A549 (cell line): ENCODE results near the gene PRICKLE1.

ENCODE experiments used
- CHD4 ChIP-seq: fragments of 200-600 bp; sonication (generic); IDR thresholded peaks from 2 replicates; pipeline ENCODE4 v1.6.1; 2016; ENCODE audit warnings: antibody characterized with exemption, mild to moderate bottlenecking, borderline replicate concordance
- CTCF ChIP-seq: fragments of >200 bp; sonication (Bioruptor Twin); formaldehyde crosslinking; IDR thresholded peaks from 3 replicates; pipeline ENCODE4 v1.5.1; 2016
- ELK1 ChIP-seq: fragments of 150-350 bp; IDR thresholded peaks from 2 replicates; pipeline ENCODE4 v1.6.1; 2014; ENCODE audit warnings: low read depth, mild to moderate bottlenecking, low read length
- FOSL2 ChIP-seq, 2 experiments: fragments of 450-650 bp in 1 of 2; fragments of >200 bp in 1 of 2; sonication (Bioruptor Twin) in 1 of 2; formaldehyde crosslinking; IDR thresholded peaks; 2 replicates each; pipeline versions ENCODE4 v1.5.0 to v1.6.1; 2016 to 2020; ENCODE audit warnings: mild to moderate bottlenecking in 1 of 2, moderate library complexity in 1 of 2
- HEYL ChIP-seq: fragments of 250-450 bp; sonication (Bioruptor Pico); IDR thresholded peaks from 2 replicates; pipeline ENCODE4 v1.8.0; 2021; ENCODE audit warnings: mild to moderate bottlenecking, moderate library complexity
- POLR2A ChIP-seq: IDR thresholded peaks from 2 replicates; pipeline ENCODE4 v1.6.1; 2012; ENCODE audit warnings: mild to moderate bottlenecking, low read length
- RAD21 ChIP-seq, 2 experiments: fragments of >200 bp in 1 of 2; sonication (Bioruptor Twin) in 1 of 2; formaldehyde crosslinking in 1 of 2; IDR thresholded peaks in 1 of 2; conservative IDR thresholded peaks in 1 of 2; 2 replicates in 1 of 2; 3 replicates in 1 of 2; pipeline ENCODE4 v1.6.1; 2012 to 2018; ENCODE audit warnings: inconsistent platforms in 1 of 2
- REST ChIP-seq: fragments of 200-600 bp; sonication (generic); IDR thresholded peaks from 2 replicates; pipeline ENCODE4 v1.6.1; 2016; ENCODE audit warnings: antibody characterized with exemption, mild to moderate bottlenecking, moderate library complexity
- ZNF302 ChIP-seq: fragments of 250-450 bp; sonication (Bioruptor Pico); IDR thresholded peaks from 2 replicates; pipeline ENCODE4 v1.9.0; 2021; ENCODE audit warnings: inconsistent platforms, mild to moderate bottlenecking, moderate library complexity

- TF ChIP-seq CTCF (no peak), REST (no peak), ZNF302 (no peak), HEYL (CRISPR knock-in tag) (no peak), RAD21 (conservative IDR thresholded peaks at IDR 0.05 in 1 of 2, IDR thresholded peaks at IDR 0.05 in 1 of 2) (no peak), POLR2A (no peak), CHD4 (no peak), ELK1 (no peak), FOSL2 (IDR thresholded peaks at IDR 0.05) (no peak), FOSL2 (CRISPR knock-in tag; IDR thresholded peaks at IDR 0.05) (no peak)
Observed at GRCh38 chr12:42481368-42481767, 108.2 kb downstream of the PRICKLE1 start.
